Measurements from ENCODE around the gene GRAMD2B. TPM values are rescaled to one million over a fixed set of nuclear protein-coding genes. Genes with fewer than 3 reads are reported as not detected.

GRAMD2B gene
- total and polyA plus RNA-seq, 3 donors from 2014 or later, result 10.8 to 35.0 (median 23.5) TPM

- no peak for DNase-seq
Measured at GRCh38 chr5:126499853-126500342, 76.7 kb downstream of the GRAMD2B start.

DNA sequence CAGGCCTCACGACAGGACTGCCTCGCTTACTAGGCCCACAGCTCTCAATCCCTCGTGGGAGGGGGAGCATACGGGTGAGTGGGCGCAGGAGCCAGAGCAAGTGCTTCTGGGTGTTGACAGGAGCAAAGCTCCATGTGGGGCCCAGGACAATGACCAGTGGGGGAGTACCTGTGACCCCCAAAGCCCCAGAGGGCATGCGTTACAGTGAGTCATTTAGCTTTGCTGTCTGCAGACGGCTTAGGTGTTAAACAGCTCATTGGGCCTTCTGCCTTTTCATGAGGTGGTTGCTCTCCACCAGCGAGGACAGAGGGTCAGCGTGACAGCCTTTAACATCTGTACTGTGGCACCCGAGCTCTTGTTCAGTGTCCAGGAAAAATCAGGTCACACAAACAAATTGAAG is 78.2 kb downstream of the GRAMD2B start:
- 80 to 81% methylated on average over 9 to 10 of the region's 10 CpGs for WGBS, 2 donors
- no peak overlapping the region for H3K27ac ChIP-seq
- no peaks in the 10 kb centered on the region for H3K9me3 ChIP-seq
- DNase-seq, result no peak
- no peak for TF ChIP-seq POLR2A (IDR thresholded peaks at IDR 0.05)
- TF ChIP-seq, protein P1, sequence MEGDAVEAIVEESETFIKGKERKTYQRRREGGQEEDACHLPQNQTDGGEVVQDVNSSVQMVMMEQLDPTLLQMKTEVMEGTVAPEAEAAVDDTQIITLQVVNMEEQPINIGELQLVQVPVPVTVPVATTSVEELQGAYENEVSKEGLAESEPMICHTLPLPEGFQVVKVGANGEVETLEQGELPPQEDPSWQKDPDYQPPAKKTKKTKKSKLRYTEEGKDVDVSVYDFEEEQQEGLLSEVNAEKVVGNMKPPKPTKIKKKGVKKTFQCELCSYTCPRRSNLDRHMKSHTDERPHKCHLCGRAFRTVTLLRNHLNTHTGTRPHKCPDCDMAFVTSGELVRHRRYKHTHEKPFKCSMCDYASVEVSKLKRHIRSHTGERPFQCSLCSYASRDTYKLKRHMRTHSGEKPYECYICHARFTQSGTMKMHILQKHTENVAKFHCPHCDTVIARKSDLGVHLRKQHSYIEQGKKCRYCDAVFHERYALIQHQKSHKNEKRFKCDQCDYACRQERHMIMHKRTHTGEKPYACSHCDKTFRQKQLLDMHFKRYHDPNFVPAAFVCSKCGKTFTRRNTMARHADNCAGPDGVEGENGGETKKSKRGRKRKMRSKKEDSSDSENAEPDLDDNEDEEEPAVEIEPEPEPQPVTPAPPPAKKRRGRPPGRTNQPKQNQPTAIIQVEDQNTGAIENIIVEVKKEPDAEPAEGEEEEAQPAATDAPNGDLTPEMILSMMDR (IDR thresholded peaks at IDR 0.05), result no peak
- intact Hi-C loops (cut with DNase I; ENCODE audit: low total_unique reads), result no loop called here
- H3K4me3 ChIP-seq, result no peak overlapping the region
- H3K4me1 ChIP-seq, result peaks cover 11% of the 10 kb centered on the region
- no peaks in the 10 kb centered on the region for H3K27me3 ChIP-seq
- no peaks in the 10 kb centered on the region for H3K36me3 ChIP-seq (ENCODE audit: low read depth, missing control alignments)

More at GRCh38 chr5:126499853-126500342, 76.7 kb downstream of the GRAMD2B start:
- TF ChIP-seq, protein P1 (IDR thresholded peaks at IDR 0.05), result peak in 1 of 3 experiments; percentile 59
- TF ChIP-seq POLR2A (IDR thresholded peaks at IDR 0.05), result no peak
- intact Hi-C loops (cut with DNase I; ENCODE audit: low total_unique reads), result no loop called here
- no peak overlapping the region for H3K4me3 ChIP-seq
- 89% methylated on average over 3 of the region's 3 CpGs for WGBS, 2 donors
- no peaks in the 10 kb centered on the region for H3K27me3 ChIP-seq
- H3K4me1 ChIP-seq, result peaks cover 11% of the 10 kb centered on the region
- no peaks in the 10 kb centered on the region for H3K9me3 ChIP-seq
- H3K36me3 ChIP-seq (ENCODE audit: low read depth, missing control alignments), result no peaks in the 10 kb centered on the region
- H3K27ac ChIP-seq, result no peak overlapping the region

GRCh38 chr5:126503602-126504104 is 80.4 kb downstream of the GRAMD2B start:
- Histone ChIP-seq H3K9me3 (no peaks in the 10 kb centered on the region), H3K27ac (peak overlapping the region in 1 of 2 donors; percentile 50), H3K4me1 (peaks cover 4% of the 10 kb centered on the region), H3K27me3 (no peaks in the 10 kb centered on the region), H3K4me3 (no peak overlapping the region), H3K36me3 (ENCODE audit: low read depth, missing control alignments) (no peaks in the 10 kb centered on the region)
- peak; percentile 64 for DNase-seq
- TF ChIP-seq POLR2A (IDR thresholded peaks at IDR 0.05), result no peak
- TF ChIP-seq, protein P1 (IDR thresholded peaks at IDR 0.05), result no peak
- 30 to 40% methylated on average over 5 of the region's 5 CpGs for WGBS, 2 donors
- intact Hi-C loops (cut with DNase I; ENCODE audit: low total_unique reads), result no loop called here

- intact Hi-C loops (cut with DNase I; ENCODE audit: low total_unique reads), result no loop called here
Measured at GRCh38 chr5:126506079-126506478, 82.9 kb downstream of the GRAMD2B start.

DNA sequence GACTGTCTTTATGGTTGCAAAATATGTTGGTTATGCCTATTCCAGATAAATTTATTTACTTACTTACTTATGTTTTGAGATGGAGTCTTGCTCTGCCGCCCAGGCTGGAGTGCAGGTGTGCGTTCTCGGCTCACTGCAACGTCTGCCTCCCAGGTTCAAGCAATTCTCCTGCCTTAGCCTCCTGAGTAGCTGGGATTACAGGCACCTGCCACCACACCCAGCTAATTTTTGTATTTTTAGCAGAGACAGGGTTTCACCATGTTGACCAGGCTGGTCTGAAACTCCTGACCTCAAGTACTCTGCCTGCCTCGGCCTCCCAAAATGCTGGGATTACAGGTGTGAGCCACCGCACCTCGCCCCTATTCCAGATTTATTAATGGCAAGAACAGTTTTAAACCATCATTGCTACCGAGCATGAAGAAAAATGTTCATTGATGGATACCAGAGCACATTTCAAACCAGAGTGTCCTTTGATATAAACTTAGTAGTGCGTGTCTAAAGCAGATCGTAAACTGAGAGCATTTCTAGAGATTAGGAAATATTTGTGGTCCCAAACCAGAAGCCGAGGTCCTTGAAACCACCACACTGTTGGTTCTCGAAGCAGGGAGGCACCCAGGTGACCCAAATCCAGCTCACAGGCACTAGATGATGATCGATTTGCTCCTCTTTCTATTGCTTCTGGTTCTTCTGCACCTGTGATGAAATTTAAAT is 85.2 kb downstream of the GRAMD2B start:
- 85 to 88% methylated on average over 13 of the region's 13 CpGs for WGBS, 2 donors
- intact Hi-C loops (cut with DNase I; ENCODE audit: low total_unique reads), result no loop called here
- DNase-seq, result no peak
- Histone ChIP-seq H3K4me1 (peaks cover 20% of the 10 kb centered on the region), H3K27ac (peak overlapping the region; percentile 67 to 69), H3K36me3 (ENCODE audit: low read depth, missing control alignments) (no peaks in the 10 kb centered on the region), H3K4me3 (no peak overlapping the region), H3K27me3 (no peaks in the 10 kb centered on the region), H3K9me3 (no peaks in the 10 kb centered on the region)
- TF ChIP-seq, protein P1 (IDR thresholded peaks at IDR 0.05), result no peak
- no peak for TF ChIP-seq POLR2A (IDR thresholded peaks at IDR 0.05)

More at GRCh38 chr5:126506079-126506478, 82.9 kb downstream of the GRAMD2B start:
- Histone ChIP-seq H3K4me1 (peaks cover 16% of the 10 kb centered on the region), H3K27ac (no peak overlapping the region), H3K4me3 (no peak overlapping the region), H3K27me3 (no peaks in the 10 kb centered on the region), H3K36me3 (ENCODE audit: low read depth, missing control alignments) (no peaks in the 10 kb centered on the region), H3K9me3 (no peaks in the 10 kb centered on the region)
- WGBS, 2 donors, result 88 to 92% methylated on average over 4 of the region's 4 CpGs
- no peak for TF ChIP-seq POLR2A (IDR thresholded peaks at IDR 0.05)
- DNase-seq, result no peak
